Measurements from ENCODE around the gene KSR1.

KSR1 gene

GRCh38 chr17:27539794-27540317 is 83.6 kb downstream of the KSR1 start:
- no peak for DNase-seq

DNA sequence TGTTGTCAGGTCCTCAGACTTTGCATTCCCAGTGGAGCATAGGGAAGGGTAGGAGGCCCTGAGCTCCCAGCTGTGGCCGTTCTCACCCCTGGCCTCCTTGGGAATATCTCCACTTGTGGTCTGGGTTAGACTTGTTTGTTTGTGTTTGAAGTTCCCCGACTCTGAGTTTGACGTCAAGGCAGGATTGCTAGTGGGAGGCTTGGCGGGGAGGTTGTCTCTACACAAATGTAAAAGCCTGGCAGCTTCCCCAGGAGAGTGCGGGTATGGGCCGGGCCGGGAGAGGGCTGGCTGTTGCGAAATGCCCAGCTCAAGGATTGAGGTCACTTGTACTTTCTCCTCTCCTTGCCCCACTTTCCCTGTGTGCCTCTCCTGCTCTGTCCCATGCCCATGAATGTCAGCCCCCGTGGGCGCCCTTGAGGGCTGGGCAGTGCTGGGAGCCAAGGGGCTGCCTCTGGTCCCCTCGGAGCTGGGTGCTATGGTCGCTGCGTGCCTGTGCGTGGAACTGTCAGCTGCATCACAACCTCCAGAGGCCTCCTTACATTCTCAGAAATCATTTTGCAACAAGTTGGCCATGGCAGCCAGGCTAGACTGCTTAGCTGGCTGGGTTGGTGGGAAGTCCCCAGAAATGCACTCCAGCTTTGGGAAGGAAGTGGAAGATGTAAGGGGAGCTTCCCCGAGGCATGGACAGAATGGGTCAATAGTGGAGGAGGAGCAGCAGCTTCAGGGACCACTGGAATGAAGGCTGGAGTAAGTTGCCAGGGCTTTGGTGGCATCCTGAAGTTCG is 84.3 kb downstream of the KSR1 start:
- DNase-seq = no peak

- DNase-seq = no peak
Observed at GRCh38 chr17:27541301-27542023, 85.2 kb downstream of the KSR1 start.

GRCh38 chr17:27542841-27543463 is 86.7 kb downstream of the KSR1 start:
- DNase-seq = no peak

GRCh38 chr17:27543464-27543856 is 87.2 kb downstream of the KSR1 start:
- DNase-seq = no peak

- DNase-seq = no peak
Observed at GRCh38 chr17:27543958-27544349, 87.7 kb downstream of the KSR1 start.

DNA sequence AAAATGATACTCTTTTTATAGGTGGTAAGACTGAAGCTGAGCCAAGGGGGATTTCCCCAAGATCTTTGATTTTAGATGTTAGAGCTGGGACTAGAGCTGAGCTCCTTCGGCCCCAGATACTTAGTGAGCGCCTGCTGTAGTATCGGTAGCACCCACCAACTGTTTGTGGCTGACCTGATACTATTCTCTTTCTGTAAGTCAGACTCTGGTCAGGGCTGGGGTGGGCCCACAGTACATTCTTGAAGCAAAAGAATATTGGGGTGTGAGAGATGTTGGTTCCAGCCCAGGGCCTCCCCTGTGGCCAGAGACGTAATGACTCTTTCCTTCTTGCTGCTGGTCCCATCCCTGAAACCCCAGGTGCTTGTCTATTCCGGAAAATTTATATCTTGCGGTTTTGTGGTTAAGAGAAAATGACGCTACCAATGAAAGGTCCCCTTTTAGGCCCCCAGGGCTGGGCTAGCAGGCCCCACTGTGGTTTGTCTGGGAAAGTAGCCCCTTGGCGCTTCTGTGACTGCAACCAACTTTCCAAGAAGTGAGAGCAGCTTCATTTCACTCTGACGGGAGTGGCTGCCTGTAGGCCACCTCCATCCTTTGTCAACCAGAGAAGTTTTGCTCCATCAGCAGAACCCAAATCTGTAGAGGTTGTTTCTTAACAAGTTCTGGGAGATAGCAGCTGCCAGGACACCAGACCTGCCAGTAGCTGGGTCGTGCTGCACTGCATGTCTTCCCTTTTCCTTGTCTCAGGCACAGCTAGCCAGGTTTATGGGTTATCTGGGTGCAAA is 88.3 kb downstream of the KSR1 start:
- no peak for DNase-seq

DNA sequence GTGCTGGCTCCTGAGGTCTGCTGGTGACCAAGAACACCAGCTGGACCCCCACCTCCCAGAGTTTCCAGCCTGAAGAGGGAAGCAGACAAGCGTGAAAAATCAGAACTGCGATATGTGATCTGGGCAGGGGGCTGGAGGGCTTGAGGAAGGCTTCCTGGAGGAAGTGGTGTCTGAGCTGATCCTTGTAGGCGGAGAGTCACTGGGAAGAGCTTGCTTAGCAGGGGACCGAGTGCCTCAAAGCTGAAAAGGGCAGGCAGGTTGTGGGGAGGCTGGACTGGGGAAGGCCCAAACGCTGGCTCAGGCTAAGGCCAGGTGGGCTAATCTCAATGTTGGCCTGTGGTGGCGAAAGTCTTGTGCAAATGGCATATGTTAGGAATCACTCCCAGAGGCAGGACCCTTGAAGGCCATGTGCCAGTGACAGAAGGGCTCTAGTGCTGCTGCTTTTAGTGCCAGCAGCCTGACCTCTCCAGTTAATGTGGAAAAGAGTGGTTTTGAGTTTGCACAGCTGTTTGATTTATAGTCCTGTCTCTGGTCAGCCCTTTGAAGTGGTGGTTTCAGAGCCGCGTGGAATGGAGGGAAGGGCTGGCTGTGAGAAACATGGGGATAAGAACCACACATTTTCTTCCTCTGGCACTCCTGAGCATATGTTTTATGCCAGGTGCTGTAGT is 89.4 kb downstream of the KSR1 start:
- no peak for DNase-seq

DNA sequence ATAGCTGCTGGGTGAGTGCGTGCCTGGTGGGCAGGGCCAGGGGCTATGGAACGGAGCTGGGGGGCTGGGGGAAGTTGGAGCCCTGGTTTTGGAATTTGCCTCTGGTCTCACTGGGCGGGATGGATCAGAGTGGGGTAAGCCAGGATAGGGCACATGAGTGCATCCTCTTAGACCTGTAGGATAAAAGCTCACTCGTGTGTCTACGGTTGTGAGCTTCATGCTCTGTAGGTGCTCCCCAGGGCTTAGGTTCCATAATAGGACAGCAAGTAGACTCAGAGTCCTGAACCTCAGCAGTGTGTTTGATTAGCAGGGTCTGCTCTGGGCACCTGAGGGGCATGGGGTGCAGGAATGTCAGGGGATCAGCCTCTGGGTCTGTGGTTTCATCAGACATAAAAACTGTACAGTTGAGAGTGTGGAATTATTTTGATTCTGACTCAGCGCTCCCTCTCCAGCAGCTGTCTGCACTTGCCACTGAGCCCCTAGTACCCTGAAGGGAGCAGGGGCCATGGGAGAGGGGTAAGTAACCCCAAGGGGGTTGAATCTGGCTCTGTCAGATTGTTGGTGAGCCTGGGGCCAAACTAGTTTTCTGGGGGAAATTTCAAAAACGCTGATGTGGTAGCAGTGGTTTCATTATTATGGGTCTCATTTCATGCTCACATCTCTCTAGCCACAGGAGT is 90.5 kb downstream of the KSR1 start:
- no peak for DNase-seq

- DNase-seq = no peak
Observed at GRCh38 chr17:27547301-27547683, 91.0 kb downstream of the KSR1 start.

DNA sequence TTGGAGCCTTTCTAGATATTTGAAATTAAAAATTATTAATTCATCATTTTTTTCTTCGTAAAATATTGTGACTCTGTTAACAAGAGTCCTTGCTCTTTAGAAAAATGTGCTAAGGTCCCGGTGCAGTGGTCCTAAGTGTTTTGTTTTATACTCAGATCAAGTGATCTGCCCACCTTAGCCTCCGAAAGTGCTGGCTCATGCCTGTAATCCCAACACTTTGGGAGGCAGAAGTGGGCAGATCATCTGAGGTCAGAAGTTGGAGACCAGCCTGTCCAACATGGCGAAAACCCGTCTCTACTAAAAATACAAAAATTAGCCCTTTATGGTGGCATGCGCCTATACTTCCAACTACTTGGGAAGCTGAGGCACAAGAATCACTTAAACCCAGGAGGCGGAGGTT is 92.1 kb downstream of the KSR1 start:
- no peak for DNase-seq

DNA sequence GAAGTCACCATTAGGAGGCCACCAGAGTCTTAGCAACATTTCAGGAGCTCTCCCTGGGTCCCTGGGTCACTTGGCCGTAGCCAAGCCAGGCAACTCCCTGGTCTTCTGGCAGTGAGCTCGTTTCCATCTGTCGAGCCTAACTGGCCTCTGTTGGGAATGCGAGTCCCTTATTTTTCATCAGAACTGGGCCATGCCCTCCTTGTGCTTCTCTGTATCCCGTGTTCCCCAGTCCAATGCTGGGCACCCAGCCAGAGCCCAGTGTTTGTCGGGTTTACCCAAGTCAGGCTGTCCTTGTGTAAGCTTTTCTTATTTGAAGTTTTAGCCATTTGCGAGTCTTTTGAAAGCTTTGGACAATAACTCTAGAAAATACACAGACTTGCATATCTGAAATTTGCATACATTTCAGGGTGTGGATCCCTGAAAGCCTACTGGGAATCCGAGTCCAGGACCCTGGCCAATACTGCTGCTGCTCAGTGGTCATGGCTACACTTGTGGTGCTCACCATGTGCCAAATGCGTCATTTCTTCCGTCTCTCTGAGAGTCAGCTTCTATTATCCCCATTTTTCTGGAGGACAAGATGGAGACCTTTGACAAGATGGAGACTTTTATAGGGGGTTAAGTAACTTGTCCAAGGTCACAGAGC is 93.1 kb downstream of the KSR1 start:
- DNase-seq = no peak

DNA sequence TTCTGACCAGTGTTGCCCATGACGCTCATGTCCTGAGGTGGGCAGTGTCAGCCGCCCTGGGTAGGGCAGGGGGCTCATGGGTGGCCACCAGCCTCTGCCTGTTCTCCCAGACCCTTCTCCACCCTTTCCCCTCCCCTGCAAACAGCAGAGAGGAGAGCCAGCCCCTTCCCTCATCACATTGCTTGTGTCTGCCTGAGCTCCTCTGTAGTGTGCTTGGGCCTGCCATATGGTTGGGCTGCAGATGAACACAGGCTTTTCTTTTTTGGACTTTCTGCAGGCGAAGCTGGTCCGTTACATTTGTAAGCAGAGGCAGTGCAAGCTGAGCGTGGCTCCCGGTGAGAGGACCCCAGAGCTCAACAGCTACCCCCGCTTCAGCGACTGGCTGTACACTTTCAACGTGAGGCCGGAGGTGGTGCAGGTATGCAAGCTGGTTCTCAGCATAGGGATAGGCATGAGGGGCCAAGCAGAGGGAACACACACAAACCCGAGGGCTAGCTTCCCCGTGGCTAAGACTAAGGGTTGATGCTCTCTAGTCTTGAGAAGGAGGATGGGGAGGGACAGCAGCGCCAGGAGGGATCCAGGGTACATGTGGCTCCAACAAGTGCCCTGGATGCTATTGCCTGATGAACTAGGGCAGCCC is 94.2 kb downstream of the KSR1 start:
- no peak for DNase-seq

GRCh38 chr17:27550974-27551505 is 94.8 kb downstream of the KSR1 start:
- no peak for DNase-seq

GRCh38 chr17:27551701-27552248 is 95.5 kb downstream of the KSR1 start:
- DNase-seq = no peak

DNA sequence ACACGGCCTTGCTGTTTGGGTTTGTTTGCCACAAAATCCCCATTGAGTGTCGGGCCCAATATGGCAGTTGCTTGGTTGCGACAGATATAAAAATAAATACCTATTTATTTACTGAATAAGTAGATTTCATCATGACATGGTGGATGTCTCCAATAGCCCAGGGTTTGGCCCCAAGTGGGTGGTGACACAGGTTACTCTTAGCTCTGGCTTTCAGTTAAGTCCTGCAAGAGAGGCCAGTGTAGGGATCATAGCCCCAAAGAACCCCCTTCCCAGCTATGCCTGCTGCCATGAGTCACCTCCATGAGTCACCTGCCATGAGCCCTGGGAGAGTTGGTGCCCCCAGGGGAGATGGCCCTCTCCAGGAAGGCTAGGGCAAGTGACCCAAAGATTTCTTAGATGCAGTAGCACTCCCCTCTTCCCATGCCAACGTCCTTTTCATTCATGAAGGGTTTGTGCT is 96.1 kb downstream of the KSR1 start:
- DNase-seq = no peak

- no peak for DNase-seq
Observed at GRCh38 chr17:27553019-27553511, 96.8 kb downstream of the KSR1 start.

DNA sequence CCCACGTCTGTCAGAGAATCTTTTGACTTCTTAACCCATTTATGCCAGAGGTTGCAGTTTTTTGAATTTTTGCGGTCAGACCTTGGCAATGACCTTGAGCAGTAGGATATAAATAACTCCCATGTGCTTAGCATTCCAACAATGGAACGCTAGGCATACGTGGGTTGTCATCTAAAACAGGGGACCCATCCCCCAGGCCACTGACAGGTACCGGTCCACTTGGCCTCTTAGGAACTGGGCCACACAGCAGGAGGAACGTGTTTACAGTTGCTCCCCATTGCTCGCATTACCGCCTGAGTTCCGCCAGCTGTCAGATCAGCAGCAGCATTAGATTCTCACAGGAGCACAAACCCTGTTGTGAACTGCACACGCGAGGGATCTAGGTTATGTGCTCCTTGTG is 97.9 kb downstream of the KSR1 start:
- no peak for DNase-seq

DNA sequence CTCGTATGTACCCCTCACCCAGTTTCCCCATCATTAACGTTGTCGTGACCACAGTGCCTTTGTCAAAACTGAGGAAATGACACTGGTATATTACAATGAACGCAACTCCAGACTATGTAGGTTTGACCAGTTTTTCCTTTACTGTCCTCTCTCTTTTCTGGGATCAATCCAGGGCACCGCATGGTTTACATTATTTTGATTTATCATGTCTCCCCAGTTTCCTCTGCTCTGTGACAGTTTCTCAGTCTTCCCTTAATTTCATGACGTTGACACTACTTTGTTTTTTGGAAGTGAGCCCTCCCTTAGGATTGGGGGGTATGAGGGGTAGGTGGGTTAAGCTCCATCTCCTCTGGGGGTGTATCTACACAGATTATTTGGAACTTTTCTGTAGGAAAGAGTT is 98.7 kb downstream of the KSR1 start:
- no peak for DNase-seq

DNA sequence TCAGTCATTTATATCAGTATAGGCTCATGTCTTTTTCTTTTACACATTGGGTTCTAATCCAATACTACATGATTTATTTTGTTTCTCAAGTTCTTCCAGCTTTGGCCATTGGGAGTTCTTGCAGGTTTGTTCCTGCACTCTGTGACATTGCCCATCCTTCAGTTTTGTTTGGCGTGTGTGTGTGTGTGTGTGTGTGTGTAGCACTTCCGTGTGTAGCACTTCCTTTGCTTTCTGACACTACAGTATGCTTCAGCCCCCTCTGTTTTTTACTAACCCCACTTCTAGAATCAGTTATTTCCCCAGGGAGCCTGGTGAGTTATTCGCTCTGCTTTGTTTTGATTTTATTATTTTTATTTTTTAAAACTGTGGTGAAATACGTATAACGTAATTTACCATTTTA is 99.1 kb downstream of the KSR1 start:
- no peak for DNase-seq
